NT2/D1 (cell line): ENCODE results near the gene TMEM132C.

Experiments used
- DNase-seq: peaks from one replicate; pipeline ENCODE4 v3.0.0-alpha.2; 2011; ENCODE audit warnings: low read depth, low spot score
- H3K27me3 ChIP-seq: 2 replicates; pipeline ENCODE4 v1.6.0; 2011; ENCODE audit warnings: mild to moderate bottlenecking; ENCODE audit not compliant: insufficient read length, insufficient read depth
- H3K36me3 ChIP-seq: 2 replicates; pipeline ENCODE4 v1.6.1; 2011; ENCODE audit warnings: mild to moderate bottlenecking, low read length, mixed read lengths; ENCODE audit not compliant: insufficient read depth, insufficient read length
- H3K4me1 ChIP-seq: 2 replicates; pipeline ENCODE4 v1.5.1; 2011; ENCODE audit not compliant: insufficient read depth, insufficient read length
- H3K4me3 ChIP-seq: 2 replicates; pipeline ENCODE4 v1.5.1; 2011; ENCODE audit warnings: low read depth; ENCODE audit not compliant: insufficient read length
- H3K9ac ChIP-seq: 2 replicates; pipeline ENCODE4 v1.6.0; 2011; ENCODE audit warnings: low read depth; ENCODE audit not compliant: insufficient read length
- H3K9me3 ChIP-seq: 2 replicates; pipeline ENCODE4 v1.5.1; 2011; ENCODE audit warnings: mild to moderate bottlenecking, low read length; ENCODE audit not compliant: insufficient read depth
- SUZ12 ChIP-seq: IDR thresholded peaks from 2 replicates; pipeline ENCODE4 v1.6.1; 2011; ENCODE audit not compliant: insufficient read length, insufficient read depth; ENCODE audit errors: extremely low read depth
- YY1 ChIP-seq: IDR thresholded peaks from 2 replicates; pipeline ENCODE4 v1.6.1; 2011; ENCODE audit not compliant: insufficient read length, insufficient read depth
- ZNF274 ChIP-seq: IDR thresholded peaks from 2 replicates; pipeline ENCODE4 v1.6.1; 2011; ENCODE audit warnings: mild to moderate bottlenecking, low read depth, low read length

TMEM132C gene

GRCh38 chr12:128682548-128683275, 415.7 kb downstream of the TMEM132C start:
- H3K9me3 ChIP-seq, result peaks cover 5% of the 10 kb centered on the region; the same call in 1 of the 2 replicates
- no peaks in the 10 kb centered on the region for H3K27me3 ChIP-seq
- no peak overlapping the region for H3K9ac ChIP-seq
- no peaks in the 10 kb centered on the region for H3K36me3 ChIP-seq
- no peaks in the 10 kb centered on the region for H3K4me1 ChIP-seq
- H3K4me3 ChIP-seq, result no peak overlapping the region
- no peak for TF ChIP-seq YY1
- TF ChIP-seq SUZ12, result no peak
- TF ChIP-seq ZNF274, result no peak
- no peak for DNase-seq

- no peak for DNase-seq
- no peaks in the 10 kb centered on the region for H3K4me1 ChIP-seq
- TF ChIP-seq SUZ12, result no peak
- TF ChIP-seq ZNF274, result no peak
- no peak for TF ChIP-seq YY1
- peaks cover under 1% of the 10 kb centered on the region; the same call in 1 of the 2 replicates for H3K9me3 ChIP-seq
- H3K9ac ChIP-seq, result no peak overlapping the region
- no peaks in the 10 kb centered on the region for H3K27me3 ChIP-seq
- H3K36me3 ChIP-seq, result no peaks in the 10 kb centered on the region
- H3K4me3 ChIP-seq, result no peak overlapping the region
Measured at GRCh38 chr12:128684352-128684751, 417.4 kb downstream of the TMEM132C start.

GRCh38 chr12:128685903-128686475, 419.0 kb downstream of the TMEM132C start:
- Histone ChIP-seq H3K4me1 (no peaks in the 10 kb centered on the region), H3K9ac (no peak overlapping the region), H3K27me3 (no peaks in the 10 kb centered on the region), H3K9me3 (no peaks in the 10 kb centered on the region), H3K4me3 (no peak overlapping the region), H3K36me3 (no peaks in the 10 kb centered on the region)
- TF ChIP-seq YY1, result no peak
- no peak for TF ChIP-seq SUZ12
- DNase-seq, result no peak

- Histone ChIP-seq H3K9ac (no peak overlapping the region), H3K4me3 (no peak overlapping the region), H3K9me3 (no peaks in the 10 kb centered on the region), H3K27me3 (peaks cover 3% of the 10 kb centered on the region), H3K4me1 (no peaks in the 10 kb centered on the region), H3K36me3 (no peaks in the 10 kb centered on the region)
- TF ChIP-seq SUZ12 (no peak), ZNF274 (no peak), YY1 (no peak)
- DNase-seq, result no peak
Measured at GRCh38 chr12:128687851-128688250, 420.9 kb downstream of the TMEM132C start.

GRCh38 chr12:128690641-128691040, 423.7 kb downstream of the TMEM132C start:
- H3K4me1 ChIP-seq, result no peaks in the 10 kb centered on the region
- H3K4me3 ChIP-seq, result no peak overlapping the region
- H3K9ac ChIP-seq, result no peak overlapping the region
- peaks cover 3% of the 10 kb centered on the region for H3K27me3 ChIP-seq
- no peak for TF ChIP-seq ZNF274
- TF ChIP-seq SUZ12, result no peak
- TF ChIP-seq YY1, result no peak
- H3K36me3 ChIP-seq, result no peaks in the 10 kb centered on the region
- no peak for DNase-seq
- no peaks in the 10 kb centered on the region for H3K9me3 ChIP-seq

- H3K9me3 ChIP-seq, result peaks cover 8% of the 10 kb centered on the region; the same call in 1 of the 2 replicates
- H3K4me1 ChIP-seq, result no peaks in the 10 kb centered on the region
- DNase-seq, result no peak
- TF ChIP-seq YY1, result no peak
- no peak for TF ChIP-seq SUZ12
- no peak for TF ChIP-seq ZNF274
- H3K36me3 ChIP-seq, result no peaks in the 10 kb centered on the region
- H3K9ac ChIP-seq, result no peak overlapping the region
- peaks cover 3% of the 10 kb centered on the region for H3K27me3 ChIP-seq
- H3K4me3 ChIP-seq, result no peak overlapping the region
Measured at GRCh38 chr12:128693115-128693514, 426.1 kb downstream of the TMEM132C start.

- no peak for TF ChIP-seq SUZ12
- TF ChIP-seq ZNF274, result no peak
- no peak for TF ChIP-seq YY1
- Histone ChIP-seq H3K9ac (no peak overlapping the region), H3K4me3 (no peak overlapping the region), H3K36me3 (no peaks in the 10 kb centered on the region), H3K27me3 (peaks cover 3% of the 10 kb centered on the region), H3K9me3 (peaks cover 8% of the 10 kb centered on the region; the same call in 1 of the 2 replicates), H3K4me1 (no peaks in the 10 kb centered on the region)
- no peak for DNase-seq
Measured at GRCh38 chr12:128693771-128694170, 426.8 kb downstream of the TMEM132C start.
